GM19438 (cell line): ENCODE results near the gene MSH5.

Source experiments
- ATAC-seq: cut with Tn5 transposase; IDR thresholded peaks from one replicate; pipeline ENCODE4 v1.9.1; 2021; ENCODE audit warnings: low read depth; ENCODE audit not compliant: unreplicated experiment

MSH5 gene

GRCh38 chr6:31750411-31751022 lies 10.7 kb downstream of the MSH5 start:
- no peak for ATAC-seq

DNA sequence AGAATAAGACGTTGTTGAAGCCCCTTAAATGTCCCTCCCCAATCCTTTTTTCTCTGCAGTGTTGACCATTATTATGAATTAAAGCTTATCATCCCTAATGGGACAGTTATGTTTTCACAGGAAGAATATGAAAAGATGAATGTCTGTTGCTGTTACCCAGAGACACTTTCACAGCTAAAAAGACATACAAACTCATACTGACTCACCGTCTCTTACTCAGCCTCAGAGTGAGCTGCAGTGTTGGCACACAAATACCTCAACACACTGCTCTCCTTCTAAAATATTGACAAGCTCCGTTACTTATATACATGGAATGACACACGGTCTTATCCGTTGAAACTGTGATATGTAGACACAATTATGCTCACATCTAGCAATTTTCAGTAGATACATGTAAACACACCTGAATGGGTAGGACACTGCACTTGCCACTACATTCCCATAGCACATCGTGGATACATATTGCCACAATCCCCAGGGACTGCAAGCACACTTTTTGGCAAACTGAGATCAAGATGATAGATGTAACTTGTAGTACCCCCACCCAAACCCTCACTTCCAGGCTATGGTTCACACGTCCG lies 13.0 kb downstream of the MSH5 start:
- ATAC-seq, result no peak

DNA sequence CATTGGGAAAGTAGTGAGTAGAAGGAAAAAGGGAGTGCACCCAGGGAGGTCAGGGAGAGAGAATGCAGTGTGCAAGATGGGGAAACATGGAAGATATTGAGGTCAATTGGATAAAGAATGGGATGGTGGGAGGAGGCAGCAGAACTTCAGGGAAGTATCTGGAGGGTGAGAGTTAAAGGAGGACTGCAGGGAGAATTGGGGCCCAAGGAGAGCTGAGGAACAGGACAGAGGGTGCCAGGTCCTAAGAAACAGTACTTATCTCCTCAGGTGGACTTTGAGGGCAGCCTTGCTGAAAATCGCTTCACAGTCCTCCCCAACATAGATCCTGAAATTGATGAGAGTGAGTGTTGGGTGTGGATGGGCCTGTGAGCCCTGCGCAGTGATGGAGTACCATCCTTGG lies 18.5 kb downstream of the MSH5 start:
- no peak for ATAC-seq

- ATAC-seq, result no peak
These were observed 21.0 kb downstream of the MSH5 start for GRCh38 chr6:31760790-31761189.

GRCh38 chr6:31761343-31761742 lies 21.5 kb downstream of the MSH5 start:
- no peak for ATAC-seq

DNA sequence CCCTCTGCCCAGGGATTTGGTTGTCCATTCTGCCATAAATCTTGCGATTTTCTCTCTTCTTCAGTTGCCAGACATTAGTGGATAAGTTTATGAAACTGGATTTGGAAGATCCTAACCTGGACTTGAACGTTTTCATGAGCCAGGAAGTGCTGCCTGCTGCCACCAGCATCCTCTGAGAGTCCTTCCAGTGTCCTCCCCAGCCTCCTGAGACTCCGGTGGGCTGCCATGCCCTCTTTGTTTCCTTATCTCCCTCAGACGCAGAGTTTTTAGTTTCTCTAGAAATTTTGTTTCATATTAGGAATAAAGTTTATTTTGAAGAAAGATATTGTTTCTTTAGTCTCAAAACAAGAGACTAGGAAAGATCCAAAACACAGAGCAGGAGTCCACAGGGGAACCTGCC lies 22.6 kb downstream of the MSH5 start, which contains the start of gene SAPCD1:
TSS of gene SAPCD1 (plus strand) at position 301 of the 400 bp plus-strand sequence. CDS start 399 bp downstream, outside the sequence.
- ATAC-seq, result no peak

GRCh38 chr6:31762878-31763618 lies 23.2 kb downstream of the MSH5 start:
- ATAC-seq, result no peak

GRCh38 chr6:31763619-31763940 lies 23.8 kb downstream of the MSH5 start:
- no peak for ATAC-seq

DNA sequence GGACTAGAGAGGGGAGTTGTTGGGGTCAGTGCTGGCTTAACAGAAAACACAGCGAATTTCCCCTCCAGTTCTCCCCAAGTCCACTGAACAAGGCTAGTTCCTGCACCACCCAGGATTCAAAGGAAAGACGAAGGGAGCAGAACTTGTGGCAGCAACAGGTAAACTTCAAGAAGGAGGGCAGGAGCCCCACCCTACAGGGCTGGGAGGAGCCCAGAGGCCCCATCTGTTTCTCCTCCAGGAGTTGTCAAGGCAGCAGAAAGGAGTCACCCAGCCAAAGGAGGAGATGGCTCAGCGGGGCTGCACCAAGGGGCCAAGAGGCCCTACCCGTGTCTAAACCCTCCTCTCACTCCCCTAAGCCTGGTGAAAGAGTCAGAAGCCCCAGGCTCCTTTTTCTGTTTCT lies 24.4 kb downstream of the MSH5 start:
- ATAC-seq, result no peak

DNA sequence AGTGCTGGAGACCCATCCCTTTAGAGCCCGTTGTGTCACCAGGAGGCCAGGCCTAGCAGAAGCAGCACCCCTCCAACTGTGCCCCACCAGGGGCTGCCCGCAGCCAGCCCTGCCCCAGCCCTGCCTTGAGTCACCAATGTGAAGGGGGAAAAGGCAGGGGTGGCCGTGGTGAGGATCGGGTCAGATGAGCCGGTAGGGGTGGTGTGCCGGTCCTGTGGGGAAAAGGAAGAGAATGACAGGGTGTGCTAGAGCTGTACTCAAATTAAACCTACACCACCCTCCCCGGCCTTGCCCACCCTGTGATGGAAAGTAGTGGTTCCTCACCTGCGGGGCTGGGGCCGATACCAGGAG lies 25.7 kb downstream of the MSH5 start:
- ATAC-seq, result no peak

GRCh38 chr6:31765910-31766794 lies 26.3 kb downstream of the MSH5 start:
- no peak for ATAC-seq

DNA sequence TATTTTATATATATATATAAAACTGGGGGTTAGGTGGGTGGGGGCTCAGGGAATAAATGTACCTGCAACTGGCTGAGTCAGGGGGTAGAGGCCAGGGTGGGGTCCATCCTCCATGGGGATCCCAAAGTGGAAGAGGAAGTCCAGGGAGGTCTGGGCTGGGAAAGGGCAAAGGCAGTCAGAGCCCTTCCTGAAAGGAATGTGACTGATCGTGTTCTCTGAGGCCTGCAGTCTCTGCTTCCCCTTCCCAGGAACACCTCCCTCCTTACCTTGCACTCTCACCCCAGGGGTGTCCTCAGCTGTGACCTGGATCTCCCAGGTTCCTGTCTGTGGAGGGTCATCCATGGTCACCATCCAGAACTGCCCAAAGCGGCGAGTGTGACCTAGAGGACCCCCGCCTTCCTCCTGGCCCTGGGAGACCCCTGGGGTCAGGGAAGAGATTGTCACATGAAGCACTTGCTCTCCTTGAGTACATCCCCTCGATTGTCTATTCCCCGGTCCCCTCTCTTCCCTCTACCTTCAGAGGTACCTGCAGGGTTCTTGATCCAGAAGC lies 27.4 kb downstream of the MSH5 start:
- no peak for ATAC-seq

DNA sequence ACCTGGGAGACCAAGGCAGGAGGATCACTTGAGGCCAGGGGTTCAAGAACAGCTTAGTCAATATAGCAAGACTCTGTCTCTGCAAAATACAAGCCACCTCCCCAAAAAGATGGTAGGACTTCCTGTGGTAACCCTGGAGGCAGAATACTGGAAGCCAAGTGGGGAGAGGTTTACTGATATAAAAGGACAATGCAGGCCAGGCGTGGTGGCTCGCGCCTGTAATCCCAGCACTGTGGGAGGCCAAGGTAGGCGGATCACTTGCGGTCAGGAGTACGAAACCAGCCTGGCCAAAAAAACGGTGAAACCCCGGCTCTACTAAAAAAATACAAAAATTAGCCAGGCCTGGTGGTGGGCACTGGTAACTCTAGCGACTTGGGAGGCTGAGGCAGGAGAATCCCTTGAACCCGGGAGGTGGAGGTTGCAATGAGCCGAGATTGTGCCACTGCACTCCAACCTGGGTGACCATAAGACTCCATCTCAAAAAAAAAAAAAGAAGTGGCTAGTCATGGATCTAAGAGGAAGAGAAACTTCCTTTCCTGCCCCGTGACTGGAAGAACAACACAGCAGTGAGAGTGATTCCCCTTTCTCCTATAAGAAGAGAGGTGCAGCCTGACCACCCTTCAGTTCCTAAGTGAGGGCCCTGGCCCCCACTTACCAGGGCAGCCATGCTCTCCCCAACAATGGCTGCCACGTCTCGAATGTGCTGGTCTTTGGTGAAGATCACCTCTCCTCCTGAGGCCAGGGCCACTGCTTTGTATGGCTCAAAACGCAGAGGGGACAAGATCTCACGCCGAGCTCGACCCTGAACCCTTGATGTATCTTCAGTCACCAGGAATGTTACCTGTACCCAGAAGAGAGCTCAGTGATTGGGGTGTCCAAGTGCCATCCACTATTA lies 28.8 kb downstream of the MSH5 start:
- ATAC-seq, result no peak

DNA sequence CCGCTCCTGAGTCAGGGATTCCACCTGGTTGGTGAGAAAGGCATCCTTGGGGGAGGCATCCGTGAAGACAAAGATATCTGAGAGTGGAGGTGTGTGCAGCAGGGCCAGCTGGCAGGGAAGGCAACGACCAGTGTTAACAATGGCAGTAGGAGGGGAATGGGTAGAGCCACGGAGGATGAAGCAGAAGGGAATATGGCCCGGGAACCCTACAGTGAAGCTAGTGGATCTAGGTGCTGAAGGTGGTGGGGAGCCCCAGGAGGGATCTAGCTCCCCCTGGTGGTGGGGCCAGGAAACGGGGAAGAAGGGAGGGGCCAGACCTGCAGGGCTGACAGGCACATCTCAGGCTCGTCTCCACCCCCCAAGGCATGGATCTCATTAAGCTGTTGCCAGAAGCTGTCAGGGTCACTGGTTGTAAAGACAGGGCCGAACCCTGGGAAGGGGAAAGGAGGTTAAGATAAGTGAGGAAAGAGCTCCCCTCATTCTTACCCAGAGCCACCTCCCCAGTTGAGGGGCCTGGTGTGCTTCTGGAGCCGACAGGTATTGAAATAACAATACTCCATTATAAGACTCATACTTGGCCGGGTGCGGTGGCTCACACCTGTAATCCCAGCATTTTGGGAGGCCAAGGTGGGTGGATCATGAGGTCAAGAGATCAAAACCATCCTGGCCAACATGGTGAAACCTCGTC lies 30.0 kb downstream of the MSH5 start:
- ATAC-seq, result no peak

GRCh38 chr6:31770860-31771259 lies 31.1 kb downstream of the MSH5 start:
- ATAC-seq, result no peak

- ATAC-seq, result no peak
These were observed 32.2 kb downstream of the MSH5 start for GRCh38 chr6:31771992-31772358.

- no peak for ATAC-seq
These were observed 35.4 kb downstream of the MSH5 start for GRCh38 chr6:31775184-31775583.

- ATAC-seq, result no peak
These were observed 36.1 kb downstream of the MSH5 start for GRCh38 chr6:31775633-31776484.
